Heart right ventricle (tissue), 16 donors: ENCODE results near the gene BTG2. TPM values are rescaled to one million over a fixed set of nuclear protein-coding genes. Genes with fewer than 3 reads are reported as not detected.
A peak's percentile ranks its signal among the peaks of the same experiment; 100 is the strongest.

Experiments
- ATAC-seq, 8 donors: fragments of 200-7000 bp; cut with Tn5 transposase; one replicate each; pipeline ENCODE4 v1.9.1; 2020; ENCODE audit warnings: mild to moderate bottlenecking in 8 of 8, moderate library complexity in 8 of 8, moderate number of reproducible peaks in 1 of 8
- DNase-seq, 2 donors: peaks; one replicate each; pipeline ENCODE4 v3.0.0-alpha.2; 2020
- H3K27ac ChIP-seq, 10 donors: fragments of 200-600 bp; sonication (generic) in 2 of 10; one replicate each; pipeline versions ENCODE4 v1.5.0 to v1.8.0; 2020 to 2022; ENCODE audit warnings: mild to moderate bottlenecking in 3 of 10
- H3K27me3 ChIP-seq, 7 donors: fragments of 200-600 bp; one replicate each; pipeline ENCODE4 v1.8.0; 2021 to 2022; ENCODE audit warnings: mild to moderate bottlenecking in 2 of 7
- H3K36me3 ChIP-seq, 9 donors: fragments of 200-600 bp; sonication (generic) in 1 of 9; one replicate each; pipeline versions ENCODE4 v1.5.0 to v1.8.0; 2020 to 2022; ENCODE audit warnings: mild to moderate bottlenecking in 2 of 9
- H3K4me1 ChIP-seq, 9 donors: fragments of 200-600 bp; sonication (generic) in 1 of 9; one replicate each; pipeline versions ENCODE4 v1.5.0 to v1.8.0; 2020 to 2022; ENCODE audit warnings: mild to moderate bottlenecking in 4 of 9
- H3K4me3 ChIP-seq, 10 donors: fragments of 200-600 bp; sonication (generic) in 2 of 10; one replicate each; pipeline versions ENCODE4 v1.5.0 to v1.8.0; 2020 to 2022; ENCODE audit warnings: mild to moderate bottlenecking in 7 of 10, moderate library complexity in 2 of 10
- H3K9me3 ChIP-seq, 11 donors: fragments of 200-600 bp in 10 of 11; sonication (generic) in 2 of 11; one replicate each; pipeline versions ENCODE4 v1.5.0 to v1.8.0; 2013 to 2022; ENCODE audit warnings: mild to moderate bottlenecking in 2 of 11, control low read depth in 1 of 11, moderate library complexity in 1 of 11
- WGBS, 2 donors: extraction: QIAGEN DNeasy Blood & Tissue Kit; methylation state at CpG; one replicate each; pipeline ENCODE4 v1.1.7; 2013; ENCODE audit warnings: inconsistent platforms in 1 of 2; 5-methylcytosine and 5-hydroxymethylcytosine counted together
- intact Hi-C, 10 donors: fragments of 100-400 bp; cut with DNase I; formaldehyde crosslinking; loops; one replicate each; pipeline versions ENCODE4 v1.11.1 to v1.14.2; 2022
- polyA plus RNA-seq, 2 donors: library from polyadenylated mRNA; stranded (reverse); fragments of 200-250 nt; gene quantifications; one replicate each; pipeline ENCODE4 v1.2.3, GENCODE V29; 2013
- total RNA-seq, 10 donors: library from RNA; stranded (reverse); fragmentation: NEBNext Ultra II Directional in 3 of 10; extraction: Animal tissue kit (Norgen Biotek cat#: 25700) in 3 of 10; gene quantifications; one replicate each; pipeline versions ENCODE4 v1.2.1 to v1.2.4, GENCODE V29; 2021 to 2023
- TF ChIP-seq, protein P1 (sequence below), 9 donors: fragments of 200-600 bp; sonication (generic) in 2 of 9; IDR thresholded peaks; one replicate each; pipeline versions ENCODE4 v1.5.0 to v1.8.0; 2021 to 2022; ENCODE audit warnings: antibody characterized with exemption in 9 of 9, mild to moderate bottlenecking in 5 of 9, moderate library complexity in 1 of 9
- donor health status: Arrhythmogenic right ventricular cardiomyopathy.
- donor health status: ischemic (EF 13 %, LVEDD 7.1; RV severe dilation, severe dysfunction).
- donor health status: healthy with polysubstance abuse.
- donor health status: DM: no; HTN: yes; CAD: no.
- donor health status: DM: no; HTN: no; CAD: no.
- donor health status: ischemic (EF 25% LVEDD 6.9; RV normal size, moderate dysfunction).
- donor health status: ischemic (EF 25% LVEDD 5.7; RV mildly dilated, moderate dysfunction).
- donor health status: healthy.
- donor health status: DM: yes; HTN: yes; CAD: no.
- donor health status: Ischemic cardiomyopathy.
- donor health status: ischemic (EF 35%, LVEDD 5.7; RV mildly dilated, moderate dysfunction).
- donor health status: nonischemic (EF 11% LVEDD 7.7; RV severe dilation, severe dysfunction).
- donor health status: DM: yes; HTN: yes; CAD: no.
- donor health status: PGD.
- donor health status: ischemic (EF 29% LVEDD 5.4; RV normal size, mild dysfunction).
- donor health status: nonischemic (EF 23%, LVEDD 6.1; RV moderate dilation, normal function).

The BTG2 gene
- total and polyA plus RNA-seq, 12 donors: 26.4 to 349 (median 54.2) TPM

DNA sequence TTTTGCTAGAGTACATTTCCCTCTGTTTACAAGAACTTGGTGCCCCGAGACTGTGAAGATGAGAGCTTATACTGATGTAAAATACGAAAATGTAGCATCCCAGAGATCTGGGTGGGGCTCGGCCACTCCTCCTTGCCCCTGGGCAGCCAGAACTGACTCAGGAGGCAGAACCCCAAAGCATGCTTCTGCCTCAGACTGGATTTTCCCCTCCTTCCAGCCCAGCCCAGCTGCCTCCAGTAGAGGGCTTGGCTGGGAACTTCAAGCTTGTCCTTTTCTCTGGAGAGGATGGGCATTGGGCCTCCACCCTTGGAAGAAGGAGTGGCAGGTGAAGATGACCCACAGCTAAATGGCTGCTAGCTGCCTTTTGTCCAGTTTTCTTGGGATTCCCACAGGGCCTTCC is 24.3 kb upstream of the BTG2 start:
- no peaks in the 10 kb centered on the region for H3K9me3 ChIP-seq
- TF ChIP-seq, protein P1, sequence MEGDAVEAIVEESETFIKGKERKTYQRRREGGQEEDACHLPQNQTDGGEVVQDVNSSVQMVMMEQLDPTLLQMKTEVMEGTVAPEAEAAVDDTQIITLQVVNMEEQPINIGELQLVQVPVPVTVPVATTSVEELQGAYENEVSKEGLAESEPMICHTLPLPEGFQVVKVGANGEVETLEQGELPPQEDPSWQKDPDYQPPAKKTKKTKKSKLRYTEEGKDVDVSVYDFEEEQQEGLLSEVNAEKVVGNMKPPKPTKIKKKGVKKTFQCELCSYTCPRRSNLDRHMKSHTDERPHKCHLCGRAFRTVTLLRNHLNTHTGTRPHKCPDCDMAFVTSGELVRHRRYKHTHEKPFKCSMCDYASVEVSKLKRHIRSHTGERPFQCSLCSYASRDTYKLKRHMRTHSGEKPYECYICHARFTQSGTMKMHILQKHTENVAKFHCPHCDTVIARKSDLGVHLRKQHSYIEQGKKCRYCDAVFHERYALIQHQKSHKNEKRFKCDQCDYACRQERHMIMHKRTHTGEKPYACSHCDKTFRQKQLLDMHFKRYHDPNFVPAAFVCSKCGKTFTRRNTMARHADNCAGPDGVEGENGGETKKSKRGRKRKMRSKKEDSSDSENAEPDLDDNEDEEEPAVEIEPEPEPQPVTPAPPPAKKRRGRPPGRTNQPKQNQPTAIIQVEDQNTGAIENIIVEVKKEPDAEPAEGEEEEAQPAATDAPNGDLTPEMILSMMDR (IDR thresholded peaks at IDR 0.05): peak in 1 of 9 donors; percentile 8
- H3K27ac ChIP-seq: peak overlapping the region in 9 of 10 donors; percentile 36 to 94 (median 88)
- H3K36me3 ChIP-seq: no peaks in the 10 kb centered on the region
- H3K27me3 ChIP-seq: no peaks in the 10 kb centered on the region
- DNase-seq: no peak
- no peak overlapping the region for H3K4me3 ChIP-seq
- ATAC-seq: no peak
- WGBS, 2 donors: 87 to 96% methylated on average over 3 of the region's 3 CpGs
- H3K4me1 ChIP-seq: peaks cover 25 to 89% (median 66%) of the 10 kb centered on the region in 9 donors
- intact Hi-C loops: no loop called here

DNA sequence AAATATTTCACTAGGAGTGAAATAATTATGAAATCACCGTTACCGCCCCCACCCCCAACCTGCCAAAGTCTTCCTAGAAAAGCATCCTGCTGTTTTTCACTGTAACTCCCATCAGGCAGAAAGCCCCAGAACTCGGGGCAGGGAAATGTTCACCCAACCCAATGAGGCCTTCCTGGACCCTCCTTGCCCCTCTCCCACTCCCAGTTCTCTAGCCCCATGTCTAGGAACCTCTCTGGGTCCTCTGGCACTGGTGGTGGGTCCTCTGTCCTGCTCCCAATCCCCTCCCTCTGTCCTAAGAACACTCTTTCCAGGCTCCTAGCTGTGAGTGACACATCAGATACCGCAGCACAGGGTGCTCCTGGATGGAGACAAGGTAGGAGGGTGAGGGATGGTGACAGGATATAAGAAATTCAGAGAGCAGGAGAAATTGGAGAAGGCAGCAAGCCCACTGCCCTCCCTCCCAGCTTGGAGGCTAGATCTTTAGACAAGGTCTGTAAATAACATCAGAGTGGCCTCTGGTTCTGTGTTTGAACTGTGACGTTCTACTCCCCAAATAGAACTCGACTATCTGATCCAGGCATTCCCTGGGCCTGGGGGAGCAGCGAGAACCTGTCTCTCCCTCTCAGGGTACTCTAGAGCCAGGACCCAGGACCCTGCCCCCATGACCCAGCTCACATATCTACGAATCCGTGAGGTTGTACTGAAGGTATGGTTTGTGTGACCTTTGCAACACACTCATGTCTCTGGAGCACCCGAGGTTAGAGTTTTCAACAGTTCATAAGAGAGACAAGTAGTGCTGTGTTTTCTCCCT is 23.3 kb upstream of the BTG2 start:
- WGBS, 2 donors: 51 to 52% methylated on average over 10 of the region's 10 CpGs
- H3K27me3 ChIP-seq: no peaks in the 10 kb centered on the region
- H3K4me1 ChIP-seq: peaks cover 26 to 92% (median 71%) of the 10 kb centered on the region in 9 donors
- DNase-seq (no peak), ATAC-seq (peak in 1 of 8 donors; percentile 11)
- H3K4me3 ChIP-seq: no peak overlapping the region
- peak overlapping the region; percentile 36 to 94 (median 83) for H3K27ac ChIP-seq
- no peaks in the 10 kb centered on the region for H3K9me3 ChIP-seq
- TF ChIP-seq, protein P1 (IDR thresholded peaks at IDR 0.05): no peak
- no peaks in the 10 kb centered on the region for H3K36me3 ChIP-seq
- intact Hi-C loops: no loop called here

DNA sequence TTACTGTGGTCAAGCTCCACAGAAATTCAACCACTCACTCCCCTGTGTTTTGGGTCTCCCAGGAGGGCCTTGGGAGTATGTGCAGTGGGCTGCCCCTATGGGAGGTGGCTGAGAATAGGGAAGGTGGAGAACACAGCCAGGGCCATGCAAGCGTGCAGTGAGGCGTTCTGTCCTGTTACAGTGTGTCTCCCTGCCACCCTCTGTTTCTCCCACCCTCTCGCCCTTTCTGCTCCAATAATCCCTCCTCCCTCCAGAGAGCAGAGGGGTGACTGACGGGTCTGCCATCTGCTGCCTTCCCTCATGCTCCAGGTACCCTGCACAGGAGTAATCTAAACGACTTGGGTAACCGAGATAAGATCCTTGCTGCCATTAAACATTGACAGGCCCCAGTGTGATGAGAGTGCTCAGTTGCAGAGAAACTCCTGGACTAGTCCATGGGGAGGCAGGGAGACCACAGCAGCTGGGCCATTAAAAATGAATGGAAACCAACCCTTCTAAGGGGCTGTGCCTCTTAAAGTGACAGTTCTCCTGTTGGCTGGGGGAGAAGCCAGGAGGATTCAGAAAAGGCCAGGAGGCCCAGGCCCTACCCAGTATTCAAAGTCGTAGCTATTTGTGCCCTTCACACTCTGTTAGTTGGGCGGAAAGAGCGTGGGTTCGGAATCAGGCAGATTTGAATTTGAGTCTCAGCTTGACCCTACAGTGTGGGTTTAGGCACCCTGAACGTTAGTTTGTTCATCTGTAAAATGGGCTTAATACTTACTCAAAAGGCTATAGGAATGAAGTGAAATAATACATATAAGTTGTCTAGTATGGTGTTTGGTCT is 22.4 kb upstream of the BTG2 start:
- no peaks in the 10 kb centered on the region for H3K36me3 ChIP-seq
- no peaks in the 10 kb centered on the region for H3K9me3 ChIP-seq
- no peak for DNase-seq
- WGBS, 2 donors: 70 to 74% methylated on average over 11 of the region's 11 CpGs
- intact Hi-C loops: no loop called here
- no peak overlapping the region for H3K4me3 ChIP-seq
- no peak for ATAC-seq
- peak overlapping the region; percentile 36 to 94 (median 83) for H3K27ac ChIP-seq
- H3K27me3 ChIP-seq: no peaks in the 10 kb centered on the region
- TF ChIP-seq, protein P1 (IDR thresholded peaks at IDR 0.05): no peak
- peaks cover 20 to 92% (median 71%) of the 10 kb centered on the region in 9 donors for H3K4me1 ChIP-seq

DNA sequence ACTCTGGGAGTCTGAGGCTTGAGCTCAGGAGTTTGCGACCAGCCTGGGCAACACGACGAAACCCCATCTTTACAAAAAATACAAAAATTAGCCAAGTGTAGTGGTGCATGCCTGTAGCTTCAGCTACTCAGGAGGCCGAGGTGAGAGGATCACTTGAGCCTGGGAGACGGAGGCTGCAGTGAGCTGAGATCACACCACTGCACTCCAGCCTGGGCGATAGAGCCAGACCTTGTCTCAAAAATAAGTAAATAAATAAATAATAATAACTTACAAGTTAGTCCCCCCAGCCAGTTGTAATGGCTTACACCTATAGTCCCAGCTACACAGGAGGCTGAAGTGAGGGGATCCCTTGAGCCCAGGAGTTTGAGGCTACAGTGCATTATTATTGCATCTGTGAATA is 21.7 kb upstream of the BTG2 start:
- WGBS, 2 donors: 96 to 97% methylated on average over 6 of the region's 6 CpGs
- TF ChIP-seq, protein P1 (IDR thresholded peaks at IDR 0.05): no peak
- H3K4me1 ChIP-seq: peaks cover 20 to 93% (median 71%) of the 10 kb centered on the region in 9 donors
- no peaks in the 10 kb centered on the region for H3K36me3 ChIP-seq
- no peak for ATAC-seq
- DNase-seq: no peak
- no peaks in the 10 kb centered on the region for H3K9me3 ChIP-seq
- peak overlapping the region in 2 of 10 donors; percentile 93 to 94 for H3K27ac ChIP-seq
- H3K4me3 ChIP-seq: no peak overlapping the region
- no peaks in the 10 kb centered on the region for H3K27me3 ChIP-seq
- intact Hi-C loops: no loop called here
